Liver (tissue), 9 donors: ENCODE data around the gene FAM131C. TPM values are rescaled to one million over a fixed set of nuclear protein-coding genes. Genes with fewer than 3 reads are reported as not detected.

Source experiments
- DNase-seq: peaks from one replicate; pipeline ENCODE4 v3.0.0-alpha.2; 2017; ENCODE audit warnings: low spot score
- H3K27ac ChIP-seq, 2 donors: one replicate each; pipeline ENCODE4 v1.7.0; 2013; ENCODE audit warnings: inconsistent platforms in 2 of 2, low read length in 2 of 2, control low read depth in 1 of 2, low read depth in 1 of 2, mild to moderate bottlenecking in 1 of 2
- H3K27me3 ChIP-seq, 4 donors: one replicate each; pipeline versions ENCODE4 v1.6.1 to v1.7.0; 2013; ENCODE audit warnings: low read length in 3 of 4, inconsistent platforms in 1 of 4, mild to moderate bottlenecking in 1 of 4, moderate library complexity in 1 of 4; ENCODE audit not compliant: control insufficient read depth in 4 of 4, insufficient read depth in 4 of 4
- H3K36me3 ChIP-seq, 4 donors: one replicate each; pipeline versions ENCODE4 v1.6.1 to v1.7.0; 2013; ENCODE audit warnings: low read length in 3 of 4, mild to moderate bottlenecking in 3 of 4, low read depth in 1 of 4, moderate library complexity in 1 of 4; ENCODE audit not compliant: control insufficient read depth in 4 of 4, insufficient read depth in 3 of 4
- H3K4me1 ChIP-seq, 4 donors: one replicate each; pipeline versions ENCODE4 v1.6.1 to v1.7.0; 2013; ENCODE audit warnings: low read length in 3 of 4, mild to moderate bottlenecking in 3 of 4, moderate library complexity in 1 of 4; ENCODE audit not compliant: control insufficient read depth in 4 of 4, insufficient read depth in 4 of 4
- H3K4me3 ChIP-seq, 3 donors: one replicate each; pipeline versions ENCODE4 v1.6.1 to v1.7.0; 2013; ENCODE audit warnings: low read length in 3 of 3, control low read depth in 1 of 3, low read depth in 1 of 3, mild to moderate bottlenecking in 1 of 3
- H3K9ac ChIP-seq, 2 donors: one replicate each; pipeline ENCODE4 v1.7.0; 2013; ENCODE audit warnings: low read length in 2 of 2, mild to moderate bottlenecking in 2 of 2, moderate library complexity in 2 of 2, control low read depth in 1 of 2, low read depth in 1 of 2
- H3K9me3 ChIP-seq, 4 donors: one replicate each; pipeline versions ENCODE4 v1.6.1 to v1.7.0; 2013; ENCODE audit warnings: low read length in 3 of 4; ENCODE audit not compliant: control insufficient read depth in 4 of 4
- ATF3 ChIP-seq: IDR thresholded peaks from 2 replicates; pipeline ENCODE4 v1.6.1; 2016; ENCODE audit warnings: antibody characterized with exemption
- CTCF ChIP-seq: fragments of 150-350 bp; IDR thresholded peaks from 2 replicates; pipeline ENCODE4 v1.5.1; 2017; ENCODE audit warnings: improper control_type of control experiment, low read depth, low read length; ENCODE audit not compliant: missing input control
- EGR1 ChIP-seq, 2 donors: IDR thresholded peaks; 2 replicates each; pipeline ENCODE4 v1.6.1; 2016 to 2018; ENCODE audit warnings: antibody characterized with exemption in 2 of 2, low read depth in 2 of 2
- GABPA ChIP-seq, 2 donors: IDR thresholded peaks in 1 of 2; conservative IDR thresholded peaks in 1 of 2; 2 replicates each; pipeline ENCODE4 v1.6.1; 2016; ENCODE audit warnings: antibody characterized with exemption in 2 of 2, mild to moderate bottlenecking in 1 of 2, moderate library complexity in 1 of 2
- HNF4A ChIP-seq, 2 donors: conservative IDR thresholded peaks; 2 replicates each; pipeline ENCODE4 v1.6.1; 2016; ENCODE audit warnings: antibody characterized with exemption in 2 of 2, mild to moderate bottlenecking in 2 of 2
- HNF4G ChIP-seq: IDR thresholded peaks from 2 replicates; pipeline ENCODE4 v1.6.1; 2016; ENCODE audit warnings: antibody characterized with exemption
- MAX ChIP-seq: IDR thresholded peaks from 2 replicates; pipeline ENCODE4 v1.6.1; 2016; ENCODE audit warnings: antibody characterized with exemption
- NR2F2 ChIP-seq: IDR thresholded peaks from 2 replicates; pipeline ENCODE4 v1.6.1; 2016; ENCODE audit warnings: antibody characterized with exemption
- RAD21 ChIP-seq, 2 donors: IDR thresholded peaks; 2 replicates each; pipeline ENCODE4 v1.6.1; 2016; ENCODE audit warnings: antibody characterized with exemption in 2 of 2, mild to moderate bottlenecking in 2 of 2
- REST ChIP-seq: IDR thresholded peaks from 2 replicates; pipeline ENCODE4 v1.6.1; 2016; ENCODE audit warnings: antibody characterized with exemption, mild to moderate bottlenecking
- RXRA ChIP-seq, 2 donors: IDR thresholded peaks; 2 replicates each; pipeline ENCODE4 v1.6.1; 2017 to 2018; ENCODE audit warnings: antibody characterized with exemption in 2 of 2, mild to moderate bottlenecking in 1 of 2
- SP1 ChIP-seq: IDR thresholded peaks from 2 replicates; pipeline ENCODE4 v1.6.1; 2018; ENCODE audit warnings: antibody characterized with exemption, mild to moderate bottlenecking
- TAF1 ChIP-seq: conservative IDR thresholded peaks from 2 replicates; pipeline ENCODE4 v1.6.1; 2016; ENCODE audit warnings: antibody characterized with exemption, mild to moderate bottlenecking
- YY1 ChIP-seq: IDR thresholded peaks from 2 replicates; pipeline ENCODE4 v1.6.1; 2016; ENCODE audit warnings: antibody characterized with exemption, mild to moderate bottlenecking
- ZBTB33 ChIP-seq: IDR thresholded peaks from 2 replicates; pipeline ENCODE4 v1.6.1; 2016; ENCODE audit warnings: antibody characterized with exemption
- WGBS: extraction: QIAGEN DNeasy Blood & Tissue Kit; methylation state at CpG from one replicate; pipeline ENCODE4 v1.1.7; 2013; 5-methylcytosine and 5-hydroxymethylcytosine counted together
- polyA plus RNA-seq, 2 donors: library from polyadenylated mRNA; stranded (reverse) in 1 of 2; unstranded in 1 of 2; fragments of 200-250 nt in 1 of 2; fragments of >200 nt in 1 of 2; fragmentation: Nextera tagmentation in 1 of 2; extraction: Ambion mirVana in 1 of 2; gene quantifications; one replicate each; pipeline versions ENCODE4 v1.2.1 to v1.2.3, GENCODE V29; 2013 to 2015
- total RNA-seq, 2 donors: library from RNA; depleted of rRNA; stranded (reverse); fragments of >200 nt; gene quantifications; one replicate each; pipeline ENCODE4 v1.2.3, GENCODE V29; 2014
- donor health status: healthy.
- donor health status: healthy.
- donor health status: healthy.
- donor health status: healthy.
- donor health status: healthy.

The FAM131C gene
- total RNA-seq (not detected), polyA plus RNA-seq (under 1 TPM; 0.05 to 0.92 TPM)

- Histone ChIP-seq H3K27ac (no peak within 1 kb of the TSS), H3K36me3 (no peaks in the 10 kb centered on the region), H3K27me3 (no peaks in the 10 kb centered on the region), H3K4me1 (peaks cover 8 to 23% (median 13%) of the 10 kb centered on the region in 4 donors), H3K9ac (no peak within 1 kb of the TSS), H3K9me3 (no peaks in the 10 kb centered on the region), H3K4me3 (peak within 1 kb of the TSS in 1 of 3 donors; percentile 45)
- no peak for DNase-seq
- TF ChIP-seq REST (no peak), SP1 (no peak), HNF4A (conservative IDR thresholded peaks at IDR 0.05) (no peak), NR2F2 (no peak), ATF3 (no peak), CTCF (peak; percentile 47), TAF1 (no peak), RAD21 (IDR thresholded peaks at IDR 0.05) (no peak)
- WGBS = 4% methylated on average over 54 of the region's 54 CpGs
Measured at GRCh38 chr1:16073490-16074119, at the start of gene FAM131C. FAM131C (minus strand) TSS chr1:16073651; CDS start chr1:16073442, 209 bp downstream.

- 83% methylated on average over 6 of the region's 6 CpGs for WGBS
- no peak overlapping the region for H3K4me3 ChIP-seq
- H3K9me3 ChIP-seq = no peaks in the 10 kb centered on the region
- peaks cover 2 to 25% (median 21%) of the 10 kb centered on the region in 4 donors for H3K4me1 ChIP-seq
- H3K9ac ChIP-seq = no peak overlapping the region
- DNase-seq = no peak
- no peaks in the 10 kb centered on the region for H3K27me3 ChIP-seq
- no peak overlapping the region for H3K27ac ChIP-seq
- TF ChIP-seq GABPA (IDR thresholded peaks at IDR 0.05 in 1 of 2, conservative IDR thresholded peaks at IDR 0.05 in 1 of 2) (no peak), RXRA (IDR thresholded peaks at IDR 0.05) (no peak), RAD21 (IDR thresholded peaks at IDR 0.05) (no peak), MAX (no peak), CTCF (no peak), ZBTB33 (no peak), YY1 (no peak), HNF4G (no peak), TAF1 (no peak), EGR1 (IDR thresholded peaks at IDR 0.05; ENCODE audit: low read depth in 2 of 2) (no peak), ATF3 (no peak)
- peaks cover 4 to 28% (median 11%) of the 10 kb centered on the region in 4 donors for H3K36me3 ChIP-seq
Measured at GRCh38 chr1:16122916-16123315, 49.5 kb upstream of the FAM131C start.
